ENCODE results near the gene WHAMM.

WHAMM gene

GRCh38 chr15:82849556-82850512 lies 40.4 kb downstream of the WHAMM start:
- no peak for DNase-seq (ENCODE audit: insufficient read length, low spot score)
- TF ChIP-seq CTCF (IDR thresholded peaks at IDR 0.05; ENCODE audit: insufficient read depth, missing control alignments) = peak; percentile 85
- FAIRE-seq = no peak

- TF ChIP-seq CTCF (IDR thresholded peaks at IDR 0.05; ENCODE audit: insufficient read depth, missing control alignments) = no peak
- DNase-seq (ENCODE audit: insufficient read length, low spot score) = no peak
- FAIRE-seq = no peak
Observed at GRCh38 chr15:82850731-82851130, 41.3 kb downstream of the WHAMM start.

- no peak for TF ChIP-seq CTCF (IDR thresholded peaks at IDR 0.05; ENCODE audit: insufficient read depth, missing control alignments)
- FAIRE-seq = no peak
- DNase-seq (ENCODE audit: insufficient read length, low spot score) = no peak
Observed at GRCh38 chr15:82851306-82851850, 42.0 kb downstream of the WHAMM start.

- DNase-seq (ENCODE audit: insufficient read length, low spot score) (no peak), FAIRE-seq (no peak)
- TF ChIP-seq CTCF (IDR thresholded peaks at IDR 0.05; ENCODE audit: insufficient read depth, missing control alignments) = no peak
Observed at GRCh38 chr15:82851981-82852511, 42.6 kb downstream of the WHAMM start.

GRCh38 chr15:82852941-82853561 lies 43.6 kb downstream of the WHAMM start:
- FAIRE-seq (no peak), DNase-seq (ENCODE audit: insufficient read length, low spot score) (no peak)
- no peak for TF ChIP-seq CTCF (IDR thresholded peaks at IDR 0.05; ENCODE audit: insufficient read depth, missing control alignments)

- DNase-seq (ENCODE audit: insufficient read length, low spot score) (no peak), FAIRE-seq (no peak)
- TF ChIP-seq CTCF (IDR thresholded peaks at IDR 0.05; ENCODE audit: insufficient read depth, missing control alignments) = no peak
Observed at GRCh38 chr15:82854554-82854953, 45.1 kb downstream of the WHAMM start.
